NCI-H2171 treated with DMSO at 0.1 percent for 48 hours (cell line): Measurements from ENCODE around the gene PCDHGA3.
"Not testable (repeated sequence)": the region's sequence is repeated elsewhere in the genome, so short reads cannot be mapped to it uniquely, and the experiment has no call there.

ENCODE experiments used
- DNase-seq: peaks from one replicate; lab custom pipeline; 2025; lab: John Stamatoyannopoulos, UW

The PCDHGA3 gene

DNA sequence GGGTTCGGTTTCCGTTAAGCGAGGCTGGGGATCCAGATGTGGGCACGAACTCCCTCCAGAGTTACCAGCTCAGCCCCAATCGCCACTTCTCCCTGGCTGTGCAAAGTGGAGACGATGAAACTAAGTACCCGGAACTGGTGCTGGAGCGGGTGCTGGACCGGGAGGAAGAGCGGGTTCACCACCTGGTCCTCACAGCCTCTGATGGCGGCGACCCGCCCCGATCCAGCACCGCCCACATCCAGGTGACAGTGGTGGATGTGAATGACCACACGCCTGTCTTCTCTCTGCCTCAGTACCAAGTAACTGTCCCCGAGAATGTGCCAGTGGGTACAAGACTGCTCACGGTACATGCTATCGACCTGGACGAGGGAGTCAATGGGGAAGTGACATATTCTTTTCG lies 39.7 kb downstream of the PCDHGA3 start:
- no peak for DNase-seq

- no peak for DNase-seq
Observed at GRCh38 chr5:141384471-141385267, 41.0 kb downstream of the PCDHGA3 start.

GRCh38 chr5:141387557-141388311 lies 44.1 kb downstream of the PCDHGA3 start, which contains the start of gene PCDHGB4:
TSS of gene PCDHGB4 (plus strand) at chr5:141387698. CDS start at chr5:141387885, 187 bp downstream.
- not testable (repeated sequence) for DNase-seq

GRCh38 chr5:141388661-141389060 lies 45.0 kb downstream of the PCDHGA3 start:
- no peak for DNase-seq

- DNase-seq: no peak
Observed at GRCh38 chr5:141389153-141390042, 45.8 kb downstream of the PCDHGA3 start.

DNA sequence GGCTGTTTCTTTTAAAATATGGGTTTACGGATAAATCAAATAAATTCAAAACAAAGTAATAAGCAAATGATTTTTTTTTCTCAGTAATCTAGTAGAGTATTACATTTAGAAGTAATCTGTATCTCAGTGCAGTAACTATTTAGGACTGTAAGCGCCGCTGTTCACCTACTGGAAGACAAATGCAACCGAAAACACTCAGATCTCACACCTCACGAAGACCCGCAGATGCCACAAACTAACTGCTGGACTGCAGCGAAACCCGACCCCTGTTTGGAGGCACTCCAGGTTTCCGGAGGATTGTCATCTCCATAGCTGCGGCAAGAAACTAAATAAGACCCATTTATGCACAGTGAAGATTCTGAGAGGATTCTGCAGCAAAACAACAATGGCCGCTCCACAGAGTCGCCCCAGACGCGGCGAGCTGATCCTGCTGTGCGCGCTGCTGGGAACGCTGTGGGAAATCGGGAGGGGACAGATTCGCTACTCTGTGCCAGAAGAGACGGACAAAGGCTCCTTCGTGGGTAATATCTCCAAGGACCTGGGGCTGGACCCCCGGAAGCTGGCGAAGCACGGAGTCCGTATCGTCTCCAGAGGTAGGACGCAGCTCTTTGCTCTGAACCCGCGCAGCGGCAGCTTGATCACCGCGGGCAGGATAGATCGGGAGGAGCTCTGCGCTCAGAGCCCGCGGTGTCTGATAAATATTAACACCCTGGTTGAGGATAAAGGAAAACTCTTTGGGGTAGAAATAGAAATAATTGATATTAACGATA lies 49.0 kb downstream of the PCDHGA3 start, which contains the start of gene PCDHGA8:
PCDHGA8 (plus strand) TSS at position 205 of the 770 bp plus-strand sequence; CDS start at position 386, 181 bp downstream.
- DNase-seq: peak; percentile 27

DNA sequence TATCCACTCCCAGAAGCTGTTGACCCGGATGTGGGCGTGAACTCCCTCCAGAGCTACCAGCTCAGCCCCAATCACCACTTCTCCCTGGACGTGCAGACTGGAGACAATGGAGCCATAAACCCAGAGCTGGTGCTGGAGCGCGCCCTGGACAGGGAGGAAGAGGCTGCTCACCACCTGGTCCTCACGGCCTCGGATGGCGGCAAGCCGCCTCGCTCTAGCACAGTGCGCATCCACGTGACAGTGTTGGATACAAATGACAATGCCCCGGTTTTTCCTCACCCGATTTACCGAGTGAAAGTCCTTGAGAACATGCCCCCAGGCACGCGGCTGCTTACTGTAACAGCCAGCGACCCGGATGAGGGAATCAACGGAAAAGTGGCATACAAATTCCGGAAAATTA lies 49.6 kb downstream of the PCDHGA3 start:
- DNase-seq: no peak

GRCh38 chr5:141394401-141395187 lies 51.0 kb downstream of the PCDHGA3 start:
- DNase-seq: not testable (repeated sequence)
